22Rv1 (cell line): Measurements from ENCODE around the gene SEZ6.

Experiments used
- ZFX ChIP-seq: fragments of 450-650 bp; IDR thresholded peaks from 2 replicates; pipeline ENCODE4 v1.6.1; 2017; ENCODE audit warnings: antibody characterized with exemption, borderline replicate concordance
- TF ChIP-seq, protein P1 (sequence below): fragments of 450-650 bp; IDR thresholded peaks from 2 replicates; pipeline ENCODE4 v1.5.1; 2017; ENCODE audit warnings: mild to moderate bottlenecking

DNA sequence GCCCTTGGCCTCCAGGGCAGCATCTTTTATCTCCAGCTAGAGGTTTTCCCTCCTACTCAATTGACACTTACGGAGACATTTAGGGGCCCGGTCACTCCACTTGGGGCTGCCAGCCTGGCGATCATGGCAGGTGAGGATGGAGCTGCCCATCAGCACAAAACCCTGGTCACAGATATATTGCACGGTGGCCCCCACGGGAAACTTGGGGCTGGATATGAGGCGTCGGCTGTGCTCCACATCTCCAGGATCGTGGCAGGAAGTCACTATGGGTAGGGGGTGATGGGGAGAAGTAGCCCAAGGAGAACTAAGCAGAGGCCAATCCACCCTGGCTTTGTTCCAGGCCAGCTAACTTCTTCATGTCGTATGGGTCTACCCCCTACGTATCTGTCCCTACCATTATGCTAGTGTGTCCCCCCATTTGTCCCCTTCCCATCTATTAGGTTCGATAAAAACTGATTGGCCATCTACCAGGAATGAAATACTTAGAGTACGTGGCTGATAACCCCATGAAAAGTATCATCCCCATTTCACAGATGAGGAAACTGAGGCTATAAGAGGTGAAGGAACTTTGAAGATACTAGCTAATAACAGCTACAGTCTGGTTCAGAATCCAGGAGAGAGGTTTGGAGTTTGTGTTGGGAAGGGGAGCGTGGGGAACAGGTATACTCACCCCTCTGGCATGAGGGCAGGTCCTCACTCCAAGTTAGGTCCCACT is 48.4 kb downstream of the SEZ6 start:
- TF ChIP-seq, protein P1, sequence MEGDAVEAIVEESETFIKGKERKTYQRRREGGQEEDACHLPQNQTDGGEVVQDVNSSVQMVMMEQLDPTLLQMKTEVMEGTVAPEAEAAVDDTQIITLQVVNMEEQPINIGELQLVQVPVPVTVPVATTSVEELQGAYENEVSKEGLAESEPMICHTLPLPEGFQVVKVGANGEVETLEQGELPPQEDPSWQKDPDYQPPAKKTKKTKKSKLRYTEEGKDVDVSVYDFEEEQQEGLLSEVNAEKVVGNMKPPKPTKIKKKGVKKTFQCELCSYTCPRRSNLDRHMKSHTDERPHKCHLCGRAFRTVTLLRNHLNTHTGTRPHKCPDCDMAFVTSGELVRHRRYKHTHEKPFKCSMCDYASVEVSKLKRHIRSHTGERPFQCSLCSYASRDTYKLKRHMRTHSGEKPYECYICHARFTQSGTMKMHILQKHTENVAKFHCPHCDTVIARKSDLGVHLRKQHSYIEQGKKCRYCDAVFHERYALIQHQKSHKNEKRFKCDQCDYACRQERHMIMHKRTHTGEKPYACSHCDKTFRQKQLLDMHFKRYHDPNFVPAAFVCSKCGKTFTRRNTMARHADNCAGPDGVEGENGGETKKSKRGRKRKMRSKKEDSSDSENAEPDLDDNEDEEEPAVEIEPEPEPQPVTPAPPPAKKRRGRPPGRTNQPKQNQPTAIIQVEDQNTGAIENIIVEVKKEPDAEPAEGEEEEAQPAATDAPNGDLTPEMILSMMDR: no peak
- no peak for TF ChIP-seq ZFX
